ENCODE data around the gene TMEM161A.

- TF ChIP-seq ELF4 (CRISPR knock-in tag; IDR thresholded peaks at IDR 0.05; ENCODE audit: low read depth), result no peak
- no peak for TF ChIP-seq CTCF (IDR thresholded peaks at IDR 0.05)
- no peak for TF ChIP-seq E2F5 (CRISPR knock-in tag; IDR thresholded peaks at IDR 0.05)
- no peak for TF ChIP-seq ARID4B (CRISPR knock-in tag; IDR thresholded peaks at IDR 0.05; ENCODE audit: borderline replicate concordance)
- no peak for TF ChIP-seq ATF2 (CRISPR knock-in tag; IDR thresholded peaks at IDR 0.05; ENCODE audit: borderline replicate concordance, low read depth)
- no peak for TF ChIP-seq FOXP4 (CRISPR knock-in tag; IDR thresholded peaks at IDR 0.05)
- TF ChIP-seq GABPB1 (CRISPR knock-in tag; IDR thresholded peaks at IDR 0.05), result no peak
- no peak for TF ChIP-seq SOX15 (CRISPR knock-in tag; IDR thresholded peaks at IDR 0.05)
- TF ChIP-seq ZNF317 (CRISPR knock-in tag; IDR thresholded peaks at IDR 0.05; ENCODE audit: borderline replicate concordance, low read depth), result no peak
Observed at GRCh38 chr19:19155495-19156219, 17.4 kb upstream of the TMEM161A start.
